GM12801 (cell line): ENCODE measurements around the gene KCNMA1.

ENCODE experiments used
- TF ChIP-seq, protein P1 (sequence below): IDR thresholded peaks from one replicate; pipeline ENCODE4 v1.5.1; 2011; ENCODE audit warnings: control low read depth; ENCODE audit not compliant: insufficient read length; ENCODE audit errors: extremely low read depth

Gene KCNMA1

DNA sequence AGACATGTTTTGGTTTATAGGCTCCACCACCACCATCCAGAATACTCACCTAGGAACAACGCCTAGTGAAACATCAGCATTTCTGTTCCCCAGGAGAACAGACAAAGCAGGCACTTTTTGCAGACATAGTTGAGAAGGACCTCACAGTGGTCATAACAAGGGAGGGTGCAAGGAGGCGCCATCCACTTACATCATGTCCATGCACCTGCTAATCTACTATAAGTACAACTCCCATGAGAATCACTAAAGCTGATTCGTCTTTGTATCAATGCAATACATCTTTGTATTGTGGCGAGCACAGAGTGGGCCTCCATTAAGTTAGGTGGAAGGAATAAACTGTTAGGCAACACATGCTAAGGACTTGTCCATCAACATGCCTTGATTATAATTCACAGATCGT lies 207.1 kb downstream of the KCNMA1 start:
- TF ChIP-seq, protein P1, sequence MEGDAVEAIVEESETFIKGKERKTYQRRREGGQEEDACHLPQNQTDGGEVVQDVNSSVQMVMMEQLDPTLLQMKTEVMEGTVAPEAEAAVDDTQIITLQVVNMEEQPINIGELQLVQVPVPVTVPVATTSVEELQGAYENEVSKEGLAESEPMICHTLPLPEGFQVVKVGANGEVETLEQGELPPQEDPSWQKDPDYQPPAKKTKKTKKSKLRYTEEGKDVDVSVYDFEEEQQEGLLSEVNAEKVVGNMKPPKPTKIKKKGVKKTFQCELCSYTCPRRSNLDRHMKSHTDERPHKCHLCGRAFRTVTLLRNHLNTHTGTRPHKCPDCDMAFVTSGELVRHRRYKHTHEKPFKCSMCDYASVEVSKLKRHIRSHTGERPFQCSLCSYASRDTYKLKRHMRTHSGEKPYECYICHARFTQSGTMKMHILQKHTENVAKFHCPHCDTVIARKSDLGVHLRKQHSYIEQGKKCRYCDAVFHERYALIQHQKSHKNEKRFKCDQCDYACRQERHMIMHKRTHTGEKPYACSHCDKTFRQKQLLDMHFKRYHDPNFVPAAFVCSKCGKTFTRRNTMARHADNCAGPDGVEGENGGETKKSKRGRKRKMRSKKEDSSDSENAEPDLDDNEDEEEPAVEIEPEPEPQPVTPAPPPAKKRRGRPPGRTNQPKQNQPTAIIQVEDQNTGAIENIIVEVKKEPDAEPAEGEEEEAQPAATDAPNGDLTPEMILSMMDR: no peak

DNA sequence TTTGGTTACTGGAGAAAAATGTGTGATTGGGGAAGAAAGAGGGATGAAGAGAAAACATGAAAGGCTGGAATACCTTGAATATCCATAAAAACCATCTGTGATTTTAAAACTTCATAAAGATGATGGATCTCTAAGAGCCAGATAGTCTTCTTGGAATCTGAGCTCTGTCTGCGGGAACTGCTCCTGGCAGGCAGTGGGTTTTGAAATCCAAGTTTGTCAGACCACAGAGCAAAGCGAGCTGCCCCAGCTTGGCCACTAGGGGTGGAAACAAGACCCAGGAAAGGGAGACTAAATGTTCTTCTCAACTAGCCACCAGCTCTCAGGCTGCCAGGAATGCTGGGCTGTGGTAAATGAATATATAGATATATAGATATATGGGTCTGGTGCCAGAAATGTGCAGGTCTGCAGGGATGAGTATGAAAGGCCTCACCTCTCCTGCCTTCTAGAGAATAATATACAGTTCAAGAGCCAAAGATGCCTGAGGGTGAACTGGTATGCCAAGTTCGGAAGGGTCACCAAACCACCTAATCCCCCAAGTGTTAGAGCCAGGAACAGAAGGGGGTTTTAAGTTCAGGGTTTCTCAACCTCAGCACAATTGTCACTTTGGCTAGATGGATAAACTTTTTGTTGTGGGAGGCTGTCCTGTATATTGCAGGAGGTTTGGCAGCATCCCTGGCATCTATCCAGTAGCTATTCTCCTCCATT lies 208.8 kb downstream of the KCNMA1 start:
- TF ChIP-seq, protein P1: no peak

DNA sequence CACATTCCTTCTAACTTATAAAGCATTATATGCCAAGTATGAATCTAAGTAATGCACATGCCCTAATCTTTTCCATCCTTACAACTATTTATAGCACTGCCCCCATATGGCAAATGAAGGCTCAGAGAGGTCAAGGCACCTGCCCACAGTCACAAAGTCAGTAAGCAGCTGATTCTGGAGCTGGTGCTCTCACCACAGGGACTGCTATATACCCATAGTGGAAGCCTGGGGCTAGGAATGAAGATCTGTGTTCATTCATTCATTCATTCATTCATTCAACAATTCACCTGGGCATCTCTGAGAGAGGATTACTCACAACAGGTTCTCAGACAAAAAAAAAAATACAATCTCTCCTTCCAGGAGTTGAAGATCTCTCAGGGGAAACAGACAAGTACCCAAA lies 213.4 kb downstream of the KCNMA1 start:
- TF ChIP-seq, protein P1: no peak

DNA sequence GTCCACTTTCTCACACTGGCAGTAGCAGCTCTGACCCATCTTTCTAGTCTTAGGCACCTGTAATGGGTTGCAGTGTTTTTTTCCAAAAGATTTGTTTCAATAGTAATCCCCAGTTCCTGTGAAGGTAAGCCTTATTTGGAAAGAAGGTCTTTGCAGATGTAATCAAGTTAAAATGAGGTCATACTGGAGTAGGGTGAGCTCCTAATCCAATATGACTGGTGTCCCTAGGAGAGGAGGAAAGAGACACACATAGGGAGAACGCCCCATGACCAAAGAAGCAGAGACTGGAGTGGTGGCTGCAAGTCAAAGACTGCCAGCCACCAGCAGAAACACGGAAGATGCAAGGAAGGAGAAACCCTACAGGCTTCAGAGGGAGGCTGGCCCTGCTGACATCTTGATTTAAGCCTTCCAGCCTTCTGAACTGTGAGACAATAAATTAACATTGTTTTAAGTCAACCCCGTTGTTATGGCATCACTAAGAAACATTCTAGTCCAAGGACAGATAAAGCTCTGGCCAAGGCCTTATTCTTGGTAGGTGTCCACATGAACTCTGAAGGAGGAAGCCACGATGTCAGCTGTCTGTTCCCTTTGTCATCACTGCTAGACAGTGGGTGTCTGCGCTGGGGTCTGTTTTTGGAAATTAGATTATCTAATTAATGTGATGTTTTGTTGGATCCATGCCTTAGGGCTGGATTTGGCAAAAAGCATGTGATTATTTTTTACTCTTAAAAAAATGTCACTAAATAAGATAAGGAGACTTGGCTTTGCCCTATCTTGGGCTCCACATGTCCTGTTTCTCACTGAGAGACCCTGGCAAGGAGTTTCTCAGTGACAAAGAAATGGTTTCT lies 214.9 kb downstream of the KCNMA1 start:
- TF ChIP-seq, protein P1: no peak

DNA sequence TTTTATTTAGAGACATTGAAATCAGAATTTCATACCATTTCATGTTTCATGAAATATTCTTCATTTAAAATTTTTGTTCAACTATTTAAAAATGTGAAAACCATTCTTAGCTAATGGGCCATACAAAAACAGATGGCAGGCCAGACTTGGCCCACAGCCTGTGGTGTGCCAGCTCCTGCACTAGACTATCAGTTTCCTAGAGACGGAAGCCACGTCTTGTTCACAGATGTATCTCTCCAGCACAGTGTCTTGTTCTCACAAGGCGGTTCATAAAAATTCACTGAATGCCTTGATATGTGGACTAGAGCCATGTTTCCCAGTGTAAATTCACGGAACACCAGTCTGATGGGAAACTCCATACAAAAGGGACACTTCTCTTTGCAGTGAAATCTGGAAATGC lies 216.0 kb downstream of the KCNMA1 start:
- TF ChIP-seq, protein P1: no peak

DNA sequence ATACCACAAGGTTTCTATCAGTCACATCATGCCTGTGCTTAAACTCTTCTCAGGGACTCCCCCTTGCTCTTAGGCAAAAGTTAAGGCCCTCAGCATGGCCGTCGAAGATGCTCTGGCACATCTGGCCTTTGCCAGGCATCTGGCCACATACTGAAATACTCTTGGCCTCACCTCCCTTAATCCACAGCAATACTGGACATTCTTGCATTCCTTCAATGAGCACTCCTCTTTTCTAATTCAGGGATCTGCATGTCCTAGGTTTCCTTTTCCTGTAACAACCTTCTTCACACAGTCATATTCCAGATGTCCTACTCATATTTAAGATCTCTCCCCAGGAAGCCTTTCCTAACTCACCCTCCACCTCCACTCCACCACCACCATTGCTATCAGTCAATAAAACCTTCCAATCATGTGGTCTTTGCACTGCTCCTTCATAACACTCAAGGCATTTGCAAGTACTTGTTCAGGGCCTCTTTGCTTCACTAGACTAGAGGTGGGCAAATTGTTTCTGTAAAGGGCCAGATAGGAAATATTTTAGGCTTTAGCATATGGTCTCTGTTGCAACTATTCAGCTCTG lies 216.6 kb downstream of the KCNMA1 start:
- TF ChIP-seq, protein P1: no peak

DNA sequence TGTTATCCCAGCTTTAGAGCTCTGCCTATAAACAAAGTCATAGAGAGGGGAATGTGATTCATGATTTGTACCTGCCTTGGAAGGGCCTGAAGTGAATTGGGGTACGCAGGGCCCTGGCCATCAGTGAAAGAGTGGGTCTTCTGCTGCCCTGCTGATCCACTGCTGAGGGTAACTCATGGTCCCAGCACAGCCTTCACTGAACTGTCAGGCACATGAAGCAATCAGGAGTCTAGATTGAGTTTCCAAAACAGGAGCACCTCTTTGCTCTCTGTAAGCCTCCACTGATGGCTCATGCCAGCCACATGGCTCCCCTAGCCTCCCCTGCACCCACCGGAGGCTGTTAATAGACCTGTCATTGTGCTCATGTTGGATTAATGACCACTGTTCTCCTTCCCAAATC lies 217.6 kb downstream of the KCNMA1 start:
- TF ChIP-seq, protein P1: no peak
